ENCODE results near the gene EEF2. TPM values are rescaled to one million over a fixed set of nuclear protein-coding genes. Genes with fewer than 3 reads are reported as not detected.

The EEF2 gene
- total RNA-seq, 2 donors from 2014 or later, result 1,913 to 2,886 TPM

GRCh38 chr19:3977242-3978143 is 7.8 kb downstream of the EEF2 start:
- H3K4me3 Mint-ChIP-seq, result no peak overlapping the region
- peaks cover 12% of the 10 kb centered on the region for H3K4me1 ChIP-seq (ENCODE audit: control insufficient read depth, insufficient read depth, low read length)
- WGBS, 2 experiments (ENCODE audit: insufficient coverage in 1 of 2, insufficient read length in 1 of 2), result 95% methylated on average over 47 to 59 of the region's 59 CpGs
- H3K36me3 Mint-ChIP-seq (ENCODE audit: low read depth), result peaks cover 67% of the 10 kb centered on the region
- no peaks in the 10 kb centered on the region for H3K9me3 ChIP-seq (ENCODE audit: control insufficient read depth, low read length)
- no peaks in the 10 kb centered on the region for H3K9me3 Mint-ChIP-seq
- peak; percentile 67 for TF ChIP-seq CTCF (conservative IDR thresholded peaks at IDR 0.05)
- H3K27ac ChIP-seq (ENCODE audit: low read depth, low read length), result no peak overlapping the region
- no peak overlapping the region for H3K9ac ChIP-seq (ENCODE audit: extremely low read depth, low read length, poor library complexity, severe bottlenecking)
- peak overlapping the region; percentile 33 for H3K27ac Mint-ChIP-seq
- H3K27me3 Mint-ChIP-seq (ENCODE audit: insufficient read depth), result no peaks in the 10 kb centered on the region
- H3K4me3 ChIP-seq (ENCODE audit: low read length), result no peak overlapping the region
- no peaks in the 10 kb centered on the region for H3K27me3 ChIP-seq (ENCODE audit: control insufficient read depth, insufficient read depth, low read length, poor library complexity, severe bottlenecking)
- peaks cover 78% of the 10 kb centered on the region for H3K36me3 ChIP-seq (ENCODE audit: control insufficient read depth, insufficient read depth, low read length)
- peak; percentile 78 for DNase-seq
- peaks cover 3% of the 10 kb centered on the region for H3K4me1 Mint-ChIP-seq

- Histone ChIP-seq H3K27ac (ENCODE audit: low read depth, low read length) (no peak overlapping the region), H3K36me3 (ENCODE audit: control insufficient read depth, insufficient read depth, low read length) (peaks cover 70% of the 10 kb centered on the region), H3K4me1 (ENCODE audit: control insufficient read depth, insufficient read depth, low read length) (peaks cover 9% of the 10 kb centered on the region), H3K4me3 (ENCODE audit: low read length) (no peak overlapping the region), H3K9ac (ENCODE audit: extremely low read depth, low read length, poor library complexity, severe bottlenecking) (no peak overlapping the region), H3K9me3 (ENCODE audit: control insufficient read depth, low read length) (no peaks in the 10 kb centered on the region), H3K27me3 (ENCODE audit: control insufficient read depth, insufficient read depth, low read length, poor library complexity, severe bottlenecking) (no peaks in the 10 kb centered on the region)
- Mint-ChIP-seq H3K9me3 (no peaks in the 10 kb centered on the region), H3K27ac (peak overlapping the region; percentile 39), H3K4me3 (no peak overlapping the region), H3K27me3 (ENCODE audit: insufficient read depth) (no peaks in the 10 kb centered on the region), H3K4me1 (peaks cover 2% of the 10 kb centered on the region), H3K36me3 (ENCODE audit: low read depth) (peaks cover 59% of the 10 kb centered on the region)
- no peak for TF ChIP-seq CTCF (conservative IDR thresholded peaks at IDR 0.05)
- WGBS, 2 experiments (ENCODE audit: insufficient coverage in 1 of 2, insufficient read length in 1 of 2), result 94 to 97% methylated on average over 20 to 29 of the region's 29 CpGs
- DNase-seq, result peak; percentile 60
These were observed 8.6 kb downstream of the EEF2 start for GRCh38 chr19:3976495-3977241.

- Mint-ChIP-seq H3K9me3 (no peaks in the 10 kb centered on the region), H3K27me3 (ENCODE audit: insufficient read depth) (no peaks in the 10 kb centered on the region), H3K27ac (peak overlapping the region; percentile 58), H3K4me3 (no peak overlapping the region), H3K36me3 (ENCODE audit: low read depth) (peaks cover 49% of the 10 kb centered on the region), H3K4me1 (peaks cover 2% of the 10 kb centered on the region)
- no peak overlapping the region for H3K9ac ChIP-seq (ENCODE audit: extremely low read depth, low read length, poor library complexity, severe bottlenecking)
- H3K9me3 ChIP-seq (ENCODE audit: control insufficient read depth, low read length), result no peaks in the 10 kb centered on the region
- no peak for TF ChIP-seq CTCF (conservative IDR thresholded peaks at IDR 0.05)
- H3K27ac ChIP-seq (ENCODE audit: low read depth, low read length), result peak overlapping the region; percentile 44
- peak; percentile 49 for DNase-seq
- no peak overlapping the region for H3K4me3 ChIP-seq (ENCODE audit: low read length)
- H3K27me3 ChIP-seq (ENCODE audit: control insufficient read depth, insufficient read depth, low read length, poor library complexity, severe bottlenecking), result no peaks in the 10 kb centered on the region
- H3K4me1 ChIP-seq (ENCODE audit: control insufficient read depth, insufficient read depth, low read length), result peaks cover 5% of the 10 kb centered on the region
- WGBS, 2 experiments (ENCODE audit: insufficient coverage in 1 of 2, insufficient read length in 1 of 2), result 95 to 97% methylated on average over 11 to 14 of the region's 14 CpGs
- H3K36me3 ChIP-seq (ENCODE audit: control insufficient read depth, insufficient read depth, low read length), result peaks cover 60% of the 10 kb centered on the region
These were observed 9.6 kb downstream of the EEF2 start for GRCh38 chr19:3975637-3976087.

All from endodermal cell (in vitro differentiated cells).